ENCODE results near the gene GYS1.

- TF ChIP-seq CTCF (IDR thresholded peaks at IDR 0.05) = no peak
- no peak for TF ChIP-seq POLR2AphosphoS5 (IDR thresholded peaks at IDR 0.05; ENCODE audit: low read depth, low read length)
- TF ChIP-seq REST (IDR thresholded peaks at IDR 0.05; ENCODE audit: insufficient read depth in 1 of 2, low read depth in 2 of 2, low read length in 1 of 2) = no peak
- TF ChIP-seq TCF7L2 (IDR thresholded peaks at IDR 0.05; ENCODE audit: low read depth, low read length) = no peak
Measured at GRCh38 chr19:48961673-48962028, 31.5 kb downstream of the GYS1 start.

All from Panc1 (cell line).